Mucosa of descending colon (tissue), 3 donors: ENCODE measurements around the gene MEMO1. TPM values are rescaled to one million over a fixed set of nuclear protein-coding genes. Genes with fewer than 3 reads are reported as not detected.
"Not testable (repeated sequence)": the region's sequence is repeated elsewhere in the genome, so short reads cannot be mapped to it uniquely, and the experiment has no call there.

ENCODE experiments used
- ATAC-seq: fragments of 200-7000 bp; cut with Tn5 transposase; one replicate; pipeline ENCODE4 v1.9.1; 2020; ENCODE audit warnings: mild to moderate bottlenecking, moderate library complexity
- DNase-seq, 3 donors: peaks; one replicate each; pipeline ENCODE4 v3.0.0-alpha.2; 2020
- H3K36me3 ChIP-seq: fragments of 200-600 bp; one replicate; pipeline ENCODE4 v1.8.0; 2021; ENCODE audit warnings: low read depth, mild to moderate bottlenecking
- H3K4me1 ChIP-seq: fragments of 200-600 bp; one replicate; pipeline ENCODE4 v1.8.0; 2021; ENCODE audit warnings: low read depth, mild to moderate bottlenecking
- H3K4me3 ChIP-seq: fragments of 200-600 bp; one replicate; pipeline ENCODE4 v1.8.0; 2021; ENCODE audit warnings: mild to moderate bottlenecking
- H3K9me3 ChIP-seq: fragments of 200-600 bp; one replicate; pipeline ENCODE4 v1.8.0; 2021; ENCODE audit warnings: mild to moderate bottlenecking
- CTCF ChIP-seq: fragments of 200-600 bp; IDR thresholded peaks from one replicate; pipeline ENCODE4 v1.8.0; 2022; ENCODE audit warnings: antibody characterized with exemption, mild to moderate bottlenecking
- intact Hi-C, 2 donors: fragments of 100-400 bp; cut with DNase I in 1 of 2; cut with micrococcal nuclease in 1 of 2; formaldehyde crosslinking; loops; one replicate each; pipeline versions ENCODE4 v1.11.0 to v1.11.1; 2022; cut with DNase I, micrococcal nuclease
- total RNA-seq, 3 donors: library from RNA; stranded (reverse); fragmentation: NEBNext Ultra II Directional in 2 of 3; extraction: Animal tissue kit (Norgen Biotek cat#: 25700) in 2 of 3; gene quantifications; one replicate each; pipeline versions ENCODE4 v1.2.1 to v1.2.4, GENCODE V29; 2021 to 2023
- donor health status: DM: no; HTN: no; CAD: no; lungs with moderate emphysema.
- donor health status: DM: no; HTN: no; CAD: no.
- donor health status: DM: no; HTN: yes; CAD: no.

The MEMO1 gene
- total RNA-seq, 3 donors from 2014 or later: 28.6 to 46.4 (median 29.2) TPM

GRCh38 chr2:31877008-31877407, 133.8 kb downstream of the MEMO1 start:
- no peak for ATAC-seq
- no peaks in the 10 kb centered on the region for H3K36me3 ChIP-seq
- H3K4me3 ChIP-seq: no peak overlapping the region
- intact Hi-C loops: no loop called here
- no peaks in the 10 kb centered on the region for H3K9me3 ChIP-seq
- TF ChIP-seq CTCF: no peak
- H3K4me1 ChIP-seq: no peaks in the 10 kb centered on the region
- DNase-seq: no peak

GRCh38 chr2:31874071-31874470, 136.7 kb downstream of the MEMO1 start:
- H3K9me3 ChIP-seq: no peaks in the 10 kb centered on the region
- no peaks in the 10 kb centered on the region for H3K4me1 ChIP-seq
- DNase-seq (no peak), ATAC-seq (no peak)
- intact Hi-C loops: no loop called here
- no peak for TF ChIP-seq CTCF
- H3K4me3 ChIP-seq: no peak overlapping the region
- H3K36me3 ChIP-seq: no peaks in the 10 kb centered on the region

- ATAC-seq (no peak), DNase-seq (no peak)
- H3K4me1 ChIP-seq: no peaks in the 10 kb centered on the region
- intact Hi-C loops: no loop called here
- H3K36me3 ChIP-seq: no peaks in the 10 kb centered on the region
- H3K9me3 ChIP-seq: no peaks in the 10 kb centered on the region
- no peak overlapping the region for H3K4me3 ChIP-seq
- no peak for TF ChIP-seq CTCF
Observed at GRCh38 chr2:31865215-31865614, 145.6 kb downstream of the MEMO1 start.

GRCh38 chr2:31863867-31864266, 146.9 kb downstream of the MEMO1 start:
- H3K9me3 ChIP-seq: no peaks in the 10 kb centered on the region
- intact Hi-C loops: no loop called here
- no peak for ATAC-seq
- H3K36me3 ChIP-seq: no peaks in the 10 kb centered on the region
- no peak overlapping the region for H3K4me3 ChIP-seq
- no peak for DNase-seq
- TF ChIP-seq CTCF: no peak
- no peaks in the 10 kb centered on the region for H3K4me1 ChIP-seq

GRCh38 chr2:31863015-31863656, 147.7 kb downstream of the MEMO1 start:
- ATAC-seq, H3K36me3 ChIP-seq, DNase-seq, H3K4me1 ChIP-seq, H3K9me3 ChIP-seq, intact Hi-C loops, H3K4me3 ChIP-seq: not testable (repeated sequence)

- H3K9me3 ChIP-seq: no peaks in the 10 kb centered on the region
- TF ChIP-seq CTCF: no peak
- no peaks in the 10 kb centered on the region for H3K36me3 ChIP-seq
- intact Hi-C loops: no loop called here
- ATAC-seq (no peak), DNase-seq (no peak)
- no peaks in the 10 kb centered on the region for H3K4me1 ChIP-seq
- no peak overlapping the region for H3K4me3 ChIP-seq
Observed at GRCh38 chr2:31859959-31860358, 150.8 kb downstream of the MEMO1 start.
